GM06990 (cell line): Measurements from ENCODE around the gene FPR1.

Experiments
- DNase-seq: peaks from one replicate; pipeline ENCODE4 v3.0.0-alpha.2; 2011; ENCODE audit not compliant: insufficient read length; ENCODE audit errors: extremely low read depth
- H3K27me3 ChIP-seq: replicated peaks from 2 replicates; pipeline ENCODE4 v1.6.0; 2011; ENCODE audit warnings: low read length; ENCODE audit not compliant: control insufficient read depth, insufficient read depth
- H3K36me3 ChIP-seq: 2 replicates; pipeline ENCODE4 v1.5.1; 2011; ENCODE audit warnings: low read length; ENCODE audit not compliant: control insufficient read depth, insufficient read depth
- H3K4me3 ChIP-seq: replicated peaks from 2 replicates; pipeline ENCODE4 v1.5.1; 2011; ENCODE audit warnings: low read depth, mild to moderate bottlenecking, control low read depth, low read length
- CTCF ChIP-seq: IDR thresholded peaks from 2 replicates; pipeline ENCODE4 v1.5.1; 2011; ENCODE audit warnings: low read length, control low read depth, mild to moderate bottlenecking, inconsistent platforms; ENCODE audit not compliant: insufficient read depth, poor library complexity, severe bottlenecking

The FPR1 gene

GRCh38 chr19:51750400-51751094 lies 1.1 kb downstream of the FPR1 start:
- no peak for DNase-seq
- no peak overlapping the region for H3K4me3 ChIP-seq
- no peaks in the 10 kb centered on the region for H3K27me3 ChIP-seq
- H3K36me3 ChIP-seq, result no peaks in the 10 kb centered on the region
- no peak for TF ChIP-seq CTCF

- no peak for DNase-seq
- H3K27me3 ChIP-seq, result no peaks in the 10 kb centered on the region
These were observed 1.7 kb downstream of the FPR1 start for GRCh38 chr19:51749979-51750378.

DNA sequence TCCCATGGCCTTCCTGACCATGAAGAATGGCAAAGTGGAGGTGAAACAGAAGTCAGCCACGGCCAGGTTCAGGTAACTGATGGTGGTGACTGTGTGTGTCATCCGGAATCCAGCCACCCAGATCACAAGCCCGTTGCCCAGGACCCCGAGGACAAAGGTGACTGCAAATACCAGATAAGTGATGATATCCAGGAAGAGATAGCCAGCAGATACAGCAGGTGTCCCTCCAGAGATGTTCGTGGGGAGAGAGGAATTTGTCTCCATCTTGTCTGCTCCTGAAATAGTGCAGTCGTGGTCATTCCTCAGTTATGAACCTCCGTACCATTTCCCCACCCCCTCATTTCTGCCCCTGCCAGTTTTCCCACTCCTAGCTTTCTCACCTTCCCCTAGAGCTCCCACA lies 4.9 kb downstream of the FPR1 start:
- no peaks in the 10 kb centered on the region for H3K27me3 ChIP-seq
- no peaks in the 10 kb centered on the region for H3K36me3 ChIP-seq
- no peak for TF ChIP-seq CTCF
- no peak overlapping the region for H3K4me3 ChIP-seq
- no peak for DNase-seq

More at GRCh38 chr19:51749979-51750378, 1.7 kb downstream of the FPR1 start:
- TF ChIP-seq CTCF, result no peak
- Histone ChIP-seq H3K4me3 (no peak overlapping the region), H3K36me3 (no peaks in the 10 kb centered on the region)

- no peak for DNase-seq
- no peak for TF ChIP-seq CTCF
- Histone ChIP-seq H3K4me3 (no peak overlapping the region), H3K36me3 (no peaks in the 10 kb centered on the region), H3K27me3 (no peaks in the 10 kb centered on the region)
These were observed 8.3 kb downstream of the FPR1 start for GRCh38 chr19:51743405-51743804.

- no peak for TF ChIP-seq CTCF
- H3K36me3 ChIP-seq, result no peaks in the 10 kb centered on the region
- no peak overlapping the region for H3K4me3 ChIP-seq
- DNase-seq, result no peak
- H3K27me3 ChIP-seq, result no peaks in the 10 kb centered on the region
These were observed 8.9 kb downstream of the FPR1 start for GRCh38 chr19:51742789-51743188.

DNA sequence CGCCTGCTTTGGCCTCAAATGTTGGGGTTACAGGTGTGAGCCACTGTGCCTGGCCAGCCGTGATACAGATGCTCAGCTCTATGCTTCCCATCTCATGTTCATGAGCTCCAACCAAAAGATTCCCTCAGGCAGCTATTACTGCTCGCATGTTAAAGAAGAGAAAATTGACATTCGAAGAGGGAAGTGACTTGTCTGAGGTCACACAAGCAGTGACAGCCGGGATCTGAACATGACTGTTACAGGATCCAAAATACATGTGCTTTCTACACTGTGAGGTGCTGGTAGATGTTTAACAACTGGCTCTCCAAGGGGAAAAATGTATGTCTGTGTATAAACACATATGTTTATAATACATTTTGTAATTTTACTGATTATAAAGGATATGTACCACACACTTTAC lies 11.3 kb downstream of the FPR1 start:
- H3K36me3 ChIP-seq, result no peaks in the 10 kb centered on the region
- no peak for TF ChIP-seq CTCF
- no peak for DNase-seq
- H3K4me3 ChIP-seq, result no peak overlapping the region
- no peaks in the 10 kb centered on the region for H3K27me3 ChIP-seq
